MM.1S (cell line): ENCODE data around the gene IL10.
A peak's percentile ranks its signal among the peaks of the same experiment; 100 is the strongest.

ENCODE experiments used
- DNase-seq: peaks from one replicate; pipeline ENCODE4 v3.0.0-alpha.2; 2015
- H2AFZ ChIP-seq: fragments of 300-600 bp; sonication (generic); 2 replicates; pipeline ENCODE4 v1.6.0; 2016; ENCODE audit warnings: antibody characterized with exemption, low read length
- H3F3A ChIP-seq: fragments of 300-600 bp; sonication (generic); 2 replicates; pipeline ENCODE4 v1.6.1; 2016; ENCODE audit warnings: mild to moderate bottlenecking, antibody characterized with exemption, low read length, moderate library complexity, mixed read lengths; ENCODE audit not compliant: insufficient read depth
- H3K27ac ChIP-seq: fragments of 300-600 bp; sonication (generic); 2 replicates; pipeline ENCODE4 v1.5.1; 2016; ENCODE audit warnings: mild to moderate bottlenecking, low read length
- H3K27me3 ChIP-seq: fragments of 300-600 bp; sonication (generic); replicated peaks from 2 replicates; pipeline ENCODE4 v1.6.0; 2016; ENCODE audit warnings: low read length; ENCODE audit not compliant: insufficient read depth
- H3K36me3 ChIP-seq: fragments of 300-600 bp; sonication (generic); replicated peaks from 2 replicates; pipeline ENCODE4 v1.6.1; 2016; ENCODE audit warnings: mild to moderate bottlenecking, low read length, mixed read lengths; ENCODE audit not compliant: insufficient read depth
- H3K4me1 ChIP-seq: fragments of 300-600 bp; sonication (generic); 2 replicates; pipeline ENCODE4 v1.6.1; 2016; ENCODE audit warnings: low read length, mixed read lengths
- H3K4me2 ChIP-seq: fragments of 300-600 bp; sonication (generic); 2 replicates; pipeline ENCODE4 v1.6.0; 2016; ENCODE audit warnings: low read depth, low read length
- H3K4me3 ChIP-seq: fragments of 300-600 bp; sonication (generic); 2 replicates; pipeline ENCODE4 v1.5.1; 2016; ENCODE audit warnings: low read length, mixed read lengths
- H3K79me2 ChIP-seq: fragments of 300-600 bp; sonication (generic); 2 replicates; pipeline ENCODE4 v1.6.1; 2016; ENCODE audit warnings: mixed run types, low read length, mixed read lengths
- H3K9ac ChIP-seq: fragments of 300-600 bp; sonication (generic); 2 replicates; pipeline ENCODE4 v1.6.1; 2016; ENCODE audit warnings: low read length, mixed read lengths
- H3K9me2 ChIP-seq: fragments of 300-600 bp; sonication (generic); replicated peaks from 2 replicates; pipeline ENCODE4 v1.6.1; 2016; ENCODE audit warnings: mild to moderate bottlenecking, low read length, mixed read lengths; ENCODE audit not compliant: insufficient read depth
- H3K9me3 ChIP-seq: fragments of 300-600 bp; sonication (generic); replicated peaks from 2 replicates; pipeline ENCODE4 v1.6.1; 2016; ENCODE audit warnings: mild to moderate bottlenecking, low read length, mixed read lengths; ENCODE audit not compliant: insufficient read depth
- H4K20me1 ChIP-seq: fragments of 300-600 bp; sonication (generic); 2 replicates; pipeline ENCODE4 v1.6.1; 2016; ENCODE audit warnings: mild to moderate bottlenecking, low read length, moderate library complexity, mixed read lengths; ENCODE audit not compliant: insufficient read depth
- CTCF ChIP-seq: fragments of 300-600 bp; sonication (generic); IDR thresholded peaks from 2 replicates; pipeline ENCODE4 v1.5.1; 2016; ENCODE audit warnings: antibody characterized with exemption, low read length, mixed read lengths
- EZH2 ChIP-seq: fragments of 300-600 bp; sonication (generic); optimal IDR thresholded peaks from 2 replicates; pipeline ENCODE3; 2017; ENCODE audit warnings: low read depth, mild to moderate bottlenecking, antibody characterized with exemption, low read length, mixed read lengths
- EZH2phosphoT487 ChIP-seq: fragments of 300-600 bp; sonication (generic); IDR thresholded peaks from 2 replicates; pipeline ENCODE4 v1.6.1; 2018; ENCODE audit warnings: antibody characterized with exemption, low read length

Gene IL10

DNA sequence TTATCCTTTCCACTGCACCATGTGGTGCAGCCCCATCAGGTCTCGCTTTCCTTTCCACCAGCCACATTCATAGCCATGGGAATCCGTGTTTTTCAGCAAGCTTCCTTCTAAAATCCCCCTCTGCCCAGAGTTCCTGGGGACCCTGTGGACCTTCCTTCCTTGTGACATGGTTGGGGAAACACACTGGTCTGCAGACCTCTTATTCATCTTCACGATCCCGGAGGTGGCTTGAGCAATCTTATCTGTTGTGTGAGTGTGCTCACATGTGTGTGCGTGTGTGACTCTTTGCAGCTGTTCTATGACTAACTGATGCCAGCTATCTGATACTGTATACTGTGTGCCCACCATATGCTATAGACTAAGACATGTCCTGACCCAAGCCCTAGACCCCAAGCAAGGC is 15.6 kb upstream of the IL10 start:
- no peaks in the 10 kb centered on the region for H3K36me3 ChIP-seq
- no peak overlapping the region for H3K4me2 ChIP-seq
- H3K9ac ChIP-seq: no peak overlapping the region
- H3K4me3 ChIP-seq: no peak overlapping the region
- no peaks in the 10 kb centered on the region for H3K9me2 ChIP-seq
- TF ChIP-seq EZH2 (no peak), CTCF (no peak), EZH2phosphoT487 (no peak)
- H3K4me1 ChIP-seq: peaks cover 45% of the 10 kb centered on the region
- no peaks in the 10 kb centered on the region for H3K9me3 ChIP-seq
- H4K20me1 ChIP-seq: no peaks in the 10 kb centered on the region
- peaks cover 19% of the 10 kb centered on the region for H3F3A ChIP-seq
- no peaks in the 10 kb centered on the region for H3K79me2 ChIP-seq
- H3K27me3 ChIP-seq: no peaks in the 10 kb centered on the region
- DNase-seq: no peak
- H3K27ac ChIP-seq: no peak overlapping the region
- H2AFZ ChIP-seq: no peak overlapping the region

GRCh38 chr1:206786212-206786886 is 14.1 kb upstream of the IL10 start:
- no peaks in the 10 kb centered on the region for H3K9me2 ChIP-seq
- DNase-seq: no peak
- H3K9ac ChIP-seq: no peak overlapping the region
- no peak overlapping the region for H2AFZ ChIP-seq
- H3K4me2 ChIP-seq: no peak overlapping the region
- H3K4me1 ChIP-seq: peaks cover 45% of the 10 kb centered on the region
- peaks cover 16% of the 10 kb centered on the region for H3F3A ChIP-seq
- H3K27ac ChIP-seq: no peak overlapping the region
- TF ChIP-seq EZH2 (no peak), CTCF (no peak), EZH2phosphoT487 (no peak)
- H3K9me3 ChIP-seq: no peaks in the 10 kb centered on the region
- H3K36me3 ChIP-seq: no peaks in the 10 kb centered on the region
- no peaks in the 10 kb centered on the region for H4K20me1 ChIP-seq
- no peaks in the 10 kb centered on the region for H3K27me3 ChIP-seq
- H3K4me3 ChIP-seq: no peak overlapping the region
- no peaks in the 10 kb centered on the region for H3K79me2 ChIP-seq

- no peak overlapping the region; the same call in 1 of the 2 replicates for H3K4me2 ChIP-seq
Observed at GRCh38 chr1:206785182-206785765, 13.0 kb upstream of the IL10 start.

More at GRCh38 chr1:206785182-206785765, 13.0 kb upstream of the IL10 start:
- no peak overlapping the region for H3K4me3 ChIP-seq
- H3K9ac ChIP-seq: no peak overlapping the region
- no peaks in the 10 kb centered on the region for H3K79me2 ChIP-seq
- H3K9me3 ChIP-seq: no peaks in the 10 kb centered on the region
- no peaks in the 10 kb centered on the region for H3K36me3 ChIP-seq
- no peaks in the 10 kb centered on the region for H3K27me3 ChIP-seq
- H3F3A ChIP-seq: peaks cover 16% of the 10 kb centered on the region
- no peak for TF ChIP-seq CTCF
- no peak for TF ChIP-seq EZH2phosphoT487
- TF ChIP-seq EZH2: no peak
- no peaks in the 10 kb centered on the region for H4K20me1 ChIP-seq
- H3K4me1 ChIP-seq: peaks cover 36% of the 10 kb centered on the region
- no peaks in the 10 kb centered on the region for H3K9me2 ChIP-seq
- H2AFZ ChIP-seq: no peak overlapping the region
- DNase-seq: no peak
- H3K27ac ChIP-seq: peak overlapping the region; percentile 88; the same call in 1 of the 2 replicates
